Liver (tissue), 9 donors: Measurements from ENCODE around the gene SLCO4A1. TPM values are rescaled to one million over a fixed set of nuclear protein-coding genes. Genes with fewer than 3 reads are reported as not detected.

ENCODE experiments used
- DNase-seq: peaks from one replicate; pipeline ENCODE4 v3.0.0-alpha.2; 2017; ENCODE audit warnings: low spot score
- H3K27ac ChIP-seq, 2 donors: one replicate each; pipeline ENCODE4 v1.7.0; 2013; ENCODE audit warnings: inconsistent platforms in 2 of 2, low read length in 2 of 2, control low read depth in 1 of 2, low read depth in 1 of 2, mild to moderate bottlenecking in 1 of 2
- H3K27me3 ChIP-seq, 4 donors: one replicate each; pipeline versions ENCODE4 v1.6.1 to v1.7.0; 2013; ENCODE audit warnings: low read length in 3 of 4, inconsistent platforms in 1 of 4, mild to moderate bottlenecking in 1 of 4, moderate library complexity in 1 of 4; ENCODE audit not compliant: control insufficient read depth in 4 of 4, insufficient read depth in 4 of 4
- H3K36me3 ChIP-seq, 4 donors: one replicate each; pipeline versions ENCODE4 v1.6.1 to v1.7.0; 2013; ENCODE audit warnings: low read length in 3 of 4, mild to moderate bottlenecking in 3 of 4, low read depth in 1 of 4, moderate library complexity in 1 of 4; ENCODE audit not compliant: control insufficient read depth in 4 of 4, insufficient read depth in 3 of 4
- H3K4me1 ChIP-seq, 4 donors: one replicate each; pipeline versions ENCODE4 v1.6.1 to v1.7.0; 2013; ENCODE audit warnings: low read length in 3 of 4, mild to moderate bottlenecking in 3 of 4, moderate library complexity in 1 of 4; ENCODE audit not compliant: control insufficient read depth in 4 of 4, insufficient read depth in 4 of 4
- H3K4me3 ChIP-seq, 3 donors: one replicate each; pipeline versions ENCODE4 v1.6.1 to v1.7.0; 2013; ENCODE audit warnings: low read length in 3 of 3, control low read depth in 1 of 3, low read depth in 1 of 3, mild to moderate bottlenecking in 1 of 3
- H3K9ac ChIP-seq, 2 donors: one replicate each; pipeline ENCODE4 v1.7.0; 2013; ENCODE audit warnings: low read length in 2 of 2, mild to moderate bottlenecking in 2 of 2, moderate library complexity in 2 of 2, control low read depth in 1 of 2, low read depth in 1 of 2
- H3K9me3 ChIP-seq, 4 donors: one replicate each; pipeline versions ENCODE4 v1.6.1 to v1.7.0; 2013; ENCODE audit warnings: low read length in 3 of 4; ENCODE audit not compliant: control insufficient read depth in 4 of 4
- EGR1 ChIP-seq, 2 donors: IDR thresholded peaks; 2 replicates each; pipeline ENCODE4 v1.6.1; 2016 to 2018; ENCODE audit warnings: antibody characterized with exemption in 2 of 2, low read depth in 2 of 2
- FOXA1 ChIP-seq: IDR thresholded peaks from 2 replicates; pipeline ENCODE4 v1.6.1; 2016; ENCODE audit warnings: antibody characterized with exemption
- FOXA2 ChIP-seq: IDR thresholded peaks from 2 replicates; pipeline ENCODE4 v1.6.1; 2016; ENCODE audit warnings: antibody characterized with exemption
- GABPA ChIP-seq, 2 donors: IDR thresholded peaks in 1 of 2; conservative IDR thresholded peaks in 1 of 2; 2 replicates each; pipeline ENCODE4 v1.6.1; 2016; ENCODE audit warnings: antibody characterized with exemption in 2 of 2, mild to moderate bottlenecking in 1 of 2, moderate library complexity in 1 of 2
- JUND ChIP-seq, 2 donors: IDR thresholded peaks; 2 replicates each; pipeline ENCODE4 v1.6.1; 2016; ENCODE audit warnings: antibody characterized with exemption in 2 of 2
- NR2F2 ChIP-seq: IDR thresholded peaks from 2 replicates; pipeline ENCODE4 v1.6.1; 2016; ENCODE audit warnings: antibody characterized with exemption
- RAD21 ChIP-seq, 2 donors: IDR thresholded peaks; 2 replicates each; pipeline ENCODE4 v1.6.1; 2016; ENCODE audit warnings: antibody characterized with exemption in 2 of 2, mild to moderate bottlenecking in 2 of 2
- RXRA ChIP-seq, 2 donors: IDR thresholded peaks; 2 replicates each; pipeline ENCODE4 v1.6.1; 2017 to 2018; ENCODE audit warnings: antibody characterized with exemption in 2 of 2, mild to moderate bottlenecking in 1 of 2
- SP1 ChIP-seq: IDR thresholded peaks from 2 replicates; pipeline ENCODE4 v1.6.1; 2018; ENCODE audit warnings: antibody characterized with exemption, mild to moderate bottlenecking
- TAF1 ChIP-seq: conservative IDR thresholded peaks from 2 replicates; pipeline ENCODE4 v1.6.1; 2016; ENCODE audit warnings: antibody characterized with exemption, mild to moderate bottlenecking
- WGBS: extraction: QIAGEN DNeasy Blood & Tissue Kit; methylation state at CpG from one replicate; pipeline ENCODE4 v1.1.7; 2013; 5-methylcytosine and 5-hydroxymethylcytosine counted together
- polyA plus RNA-seq, 2 donors: library from polyadenylated mRNA; stranded (reverse) in 1 of 2; unstranded in 1 of 2; fragments of 200-250 nt in 1 of 2; fragments of >200 nt in 1 of 2; fragmentation: Nextera tagmentation in 1 of 2; extraction: Ambion mirVana in 1 of 2; gene quantifications; one replicate each; pipeline versions ENCODE4 v1.2.1 to v1.2.3, GENCODE V29; 2013 to 2015
- total RNA-seq, 2 donors: library from RNA; depleted of rRNA; stranded (reverse); fragments of >200 nt; gene quantifications; one replicate each; pipeline ENCODE4 v1.2.3, GENCODE V29; 2014
- TF ChIP-seq, protein P1 (sequence below): fragments of 150-350 bp; IDR thresholded peaks from 2 replicates; pipeline ENCODE4 v1.5.1; 2017; ENCODE audit warnings: improper control_type of control experiment, low read depth, low read length; ENCODE audit not compliant: missing input control
- TF ChIP-seq, protein P2 (sequence below): IDR thresholded peaks from 2 replicates; pipeline ENCODE4 v1.6.1; 2016; ENCODE audit warnings: antibody characterized with exemption, mild to moderate bottlenecking
- donor health status: healthy.
- donor health status: healthy.
- donor health status: healthy.
- donor health status: healthy.
- donor health status: healthy.

The SLCO4A1 gene
- total and polyA plus RNA-seq, 4 donors = 1.3 to 4.3 (median 2.6) TPM

DNA sequence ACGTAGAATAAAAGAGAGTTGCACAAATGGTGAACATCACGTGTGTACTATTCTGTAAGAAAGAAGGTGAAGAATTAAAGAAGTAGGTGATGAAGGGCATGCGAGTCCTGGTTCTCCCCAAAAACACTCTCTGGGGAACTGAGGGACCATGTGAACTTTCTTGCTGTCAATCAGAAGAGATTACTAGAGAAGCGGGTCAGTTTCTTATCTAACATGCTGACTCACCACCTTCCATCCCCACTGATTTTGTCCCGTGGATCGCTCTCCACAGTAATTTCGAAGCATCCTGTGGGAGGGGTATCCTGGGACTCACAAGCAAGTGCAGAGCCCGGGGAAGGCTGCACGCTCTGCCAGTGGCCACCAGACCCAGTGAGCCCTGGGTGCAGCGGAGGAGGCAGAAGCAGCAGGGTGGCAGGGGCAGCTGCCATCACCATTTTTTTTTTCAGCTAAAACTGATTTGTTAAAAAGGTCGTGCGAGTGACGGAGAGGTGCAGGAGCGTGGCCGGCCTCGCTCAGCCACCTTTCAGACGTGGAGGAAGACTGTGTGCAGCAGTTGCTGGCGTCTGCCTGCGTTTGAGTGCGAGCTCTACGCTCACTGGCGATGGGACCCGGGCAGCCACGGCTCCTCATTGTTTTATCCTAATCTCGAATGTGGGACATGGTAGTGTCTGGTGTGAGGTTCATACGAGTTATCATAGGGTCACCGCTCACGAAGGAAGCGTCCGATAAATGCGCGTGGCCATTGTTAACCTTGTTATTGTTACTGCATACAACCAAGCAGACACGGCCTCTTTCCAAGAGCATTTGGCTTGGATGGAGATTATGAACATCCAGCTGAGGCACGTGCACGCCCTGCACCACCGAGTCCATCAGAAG is 28.0 kb upstream of the SLCO4A1 start:
- no peak overlapping the region for H3K27ac ChIP-seq
- H3K36me3 ChIP-seq = no peaks in the 10 kb centered on the region
- H3K9me3 ChIP-seq = no peaks in the 10 kb centered on the region
- H3K4me3 ChIP-seq = no peak overlapping the region
- H3K9ac ChIP-seq = no peak overlapping the region
- no peak for DNase-seq
- WGBS = 75% methylated on average over 36 of the region's 36 CpGs
- H3K27me3 ChIP-seq = peaks cover 0 to 3% (median 0%) of the 10 kb centered on the region in 4 donors
- H3K4me1 ChIP-seq = peaks cover 0 to 3% (median 0%) of the 10 kb centered on the region in 4 donors
- no peak for TF ChIP-seq JUND (IDR thresholded peaks at IDR 0.05)
- TF ChIP-seq NR2F2 = no peak
- TF ChIP-seq RXRA (IDR thresholded peaks at IDR 0.05) = no peak
- no peak for TF ChIP-seq GABPA (IDR thresholded peaks at IDR 0.05 in 1 of 2, conservative IDR thresholded peaks at IDR 0.05 in 1 of 2)
- TF ChIP-seq SP1 = no peak
- TF ChIP-seq, protein P1, sequence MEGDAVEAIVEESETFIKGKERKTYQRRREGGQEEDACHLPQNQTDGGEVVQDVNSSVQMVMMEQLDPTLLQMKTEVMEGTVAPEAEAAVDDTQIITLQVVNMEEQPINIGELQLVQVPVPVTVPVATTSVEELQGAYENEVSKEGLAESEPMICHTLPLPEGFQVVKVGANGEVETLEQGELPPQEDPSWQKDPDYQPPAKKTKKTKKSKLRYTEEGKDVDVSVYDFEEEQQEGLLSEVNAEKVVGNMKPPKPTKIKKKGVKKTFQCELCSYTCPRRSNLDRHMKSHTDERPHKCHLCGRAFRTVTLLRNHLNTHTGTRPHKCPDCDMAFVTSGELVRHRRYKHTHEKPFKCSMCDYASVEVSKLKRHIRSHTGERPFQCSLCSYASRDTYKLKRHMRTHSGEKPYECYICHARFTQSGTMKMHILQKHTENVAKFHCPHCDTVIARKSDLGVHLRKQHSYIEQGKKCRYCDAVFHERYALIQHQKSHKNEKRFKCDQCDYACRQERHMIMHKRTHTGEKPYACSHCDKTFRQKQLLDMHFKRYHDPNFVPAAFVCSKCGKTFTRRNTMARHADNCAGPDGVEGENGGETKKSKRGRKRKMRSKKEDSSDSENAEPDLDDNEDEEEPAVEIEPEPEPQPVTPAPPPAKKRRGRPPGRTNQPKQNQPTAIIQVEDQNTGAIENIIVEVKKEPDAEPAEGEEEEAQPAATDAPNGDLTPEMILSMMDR = no peak

DNA sequence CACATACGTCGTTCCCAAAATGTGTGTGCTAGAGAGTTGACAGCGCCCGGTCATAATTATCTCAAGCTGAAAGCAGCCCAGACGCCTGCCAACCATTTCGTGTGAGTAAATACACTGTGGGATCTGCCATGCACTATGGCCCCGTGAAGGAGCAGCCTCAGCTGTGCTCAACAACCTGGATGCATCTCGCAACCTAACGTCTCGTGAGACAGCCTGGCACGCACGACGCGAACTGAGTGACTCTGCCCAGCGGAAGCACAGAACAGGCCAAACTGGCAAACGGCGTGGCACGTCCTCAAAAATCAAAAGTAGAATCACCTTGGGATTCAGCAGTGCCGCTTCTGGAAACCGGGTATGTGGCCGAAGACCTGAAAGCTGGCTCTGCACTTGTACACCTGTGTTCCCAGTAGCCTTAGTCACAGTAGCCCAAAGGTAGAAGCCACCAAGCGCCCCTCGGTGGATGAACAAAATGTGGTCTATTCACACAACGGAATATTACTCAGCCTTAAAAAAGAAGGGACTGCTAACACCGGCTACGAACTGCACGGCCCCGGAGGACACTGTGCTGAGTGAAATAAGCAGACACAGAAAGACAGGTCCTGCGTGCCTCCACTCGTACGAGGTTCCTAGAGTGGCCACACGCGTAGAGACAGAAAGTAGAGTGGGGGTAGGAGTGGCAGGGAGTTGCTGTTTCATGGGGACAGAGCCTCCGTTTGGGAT is 27.2 kb upstream of the SLCO4A1 start:
- H3K4me1 ChIP-seq = peaks cover 0 to 3% (median 0%) of the 10 kb centered on the region in 4 donors
- no peaks in the 10 kb centered on the region for H3K27me3 ChIP-seq
- no peak for DNase-seq
- WGBS = 88% methylated on average over 34 of the region's 34 CpGs
- no peaks in the 10 kb centered on the region for H3K9me3 ChIP-seq
- TF ChIP-seq, protein P2, sequence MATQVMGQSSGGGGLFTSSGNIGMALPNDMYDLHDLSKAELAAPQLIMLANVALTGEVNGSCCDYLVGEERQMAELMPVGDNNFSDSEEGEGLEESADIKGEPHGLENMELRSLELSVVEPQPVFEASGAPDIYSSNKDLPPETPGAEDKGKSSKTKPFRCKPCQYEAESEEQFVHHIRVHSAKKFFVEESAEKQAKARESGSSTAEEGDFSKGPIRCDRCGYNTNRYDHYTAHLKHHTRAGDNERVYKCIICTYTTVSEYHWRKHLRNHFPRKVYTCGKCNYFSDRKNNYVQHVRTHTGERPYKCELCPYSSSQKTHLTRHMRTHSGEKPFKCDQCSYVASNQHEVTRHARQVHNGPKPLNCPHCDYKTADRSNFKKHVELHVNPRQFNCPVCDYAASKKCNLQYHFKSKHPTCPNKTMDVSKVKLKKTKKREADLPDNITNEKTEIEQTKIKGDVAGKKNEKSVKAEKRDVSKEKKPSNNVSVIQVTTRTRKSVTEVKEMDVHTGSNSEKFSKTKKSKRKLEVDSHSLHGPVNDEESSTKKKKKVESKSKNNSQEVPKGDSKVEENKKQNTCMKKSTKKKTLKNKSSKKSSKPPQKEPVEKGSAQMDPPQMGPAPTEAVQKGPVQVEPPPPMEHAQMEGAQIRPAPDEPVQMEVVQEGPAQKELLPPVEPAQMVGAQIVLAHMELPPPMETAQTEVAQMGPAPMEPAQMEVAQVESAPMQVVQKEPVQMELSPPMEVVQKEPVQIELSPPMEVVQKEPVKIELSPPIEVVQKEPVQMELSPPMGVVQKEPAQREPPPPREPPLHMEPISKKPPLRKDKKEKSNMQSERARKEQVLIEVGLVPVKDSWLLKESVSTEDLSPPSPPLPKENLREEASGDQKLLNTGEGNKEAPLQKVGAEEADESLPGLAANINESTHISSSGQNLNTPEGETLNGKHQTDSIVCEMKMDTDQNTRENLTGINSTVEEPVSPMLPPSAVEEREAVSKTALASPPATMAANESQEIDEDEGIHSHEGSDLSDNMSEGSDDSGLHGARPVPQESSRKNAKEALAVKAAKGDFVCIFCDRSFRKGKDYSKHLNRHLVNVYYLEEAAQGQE = no peak
- no peak for TF ChIP-seq JUND (IDR thresholded peaks at IDR 0.05)
- no peak for TF ChIP-seq EGR1 (IDR thresholded peaks at IDR 0.05; ENCODE audit: low read depth in 2 of 2)
- no peak for TF ChIP-seq FOXA2
- no peak for TF ChIP-seq NR2F2
- no peak for TF ChIP-seq TAF1
- TF ChIP-seq RAD21 (IDR thresholded peaks at IDR 0.05) = no peak
- TF ChIP-seq FOXA1 = no peak
- H3K9ac ChIP-seq = no peak overlapping the region
- no peak overlapping the region for H3K27ac ChIP-seq
- no peak overlapping the region for H3K4me3 ChIP-seq
- no peaks in the 10 kb centered on the region for H3K36me3 ChIP-seq
